GM21529 (cell line): ENCODE results near the gene C11orf68.
A peak's percentile ranks its signal among the peaks of the same experiment; 100 is the strongest.

Source experiments
- ATAC-seq: cut with Tn5 transposase; IDR thresholded peaks from one replicate; pipeline ENCODE4 v1.9.1; 2021; ENCODE audit not compliant: unreplicated experiment

Gene C11orf68

DNA sequence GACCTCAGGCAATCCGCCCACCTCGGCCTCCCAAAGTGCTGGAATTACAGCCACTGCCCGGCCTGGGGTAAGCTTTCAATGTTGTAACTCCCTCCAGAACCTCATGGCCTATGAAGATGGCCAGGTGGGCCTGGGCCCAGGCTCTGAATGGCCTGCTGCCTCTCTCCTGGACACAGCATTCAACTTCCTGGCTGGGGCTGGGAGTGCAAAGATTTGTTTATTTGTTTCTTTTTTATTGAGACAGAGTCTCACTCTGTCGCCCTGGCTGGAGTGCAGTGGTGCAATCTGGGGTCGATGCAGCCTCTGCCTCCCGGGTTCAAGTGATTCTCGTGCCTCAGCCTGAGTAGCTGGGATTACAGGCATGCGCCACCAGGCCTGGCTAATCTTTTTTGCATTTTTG is 25.9 kb upstream of the C11orf68 start:
- no peak for ATAC-seq

DNA sequence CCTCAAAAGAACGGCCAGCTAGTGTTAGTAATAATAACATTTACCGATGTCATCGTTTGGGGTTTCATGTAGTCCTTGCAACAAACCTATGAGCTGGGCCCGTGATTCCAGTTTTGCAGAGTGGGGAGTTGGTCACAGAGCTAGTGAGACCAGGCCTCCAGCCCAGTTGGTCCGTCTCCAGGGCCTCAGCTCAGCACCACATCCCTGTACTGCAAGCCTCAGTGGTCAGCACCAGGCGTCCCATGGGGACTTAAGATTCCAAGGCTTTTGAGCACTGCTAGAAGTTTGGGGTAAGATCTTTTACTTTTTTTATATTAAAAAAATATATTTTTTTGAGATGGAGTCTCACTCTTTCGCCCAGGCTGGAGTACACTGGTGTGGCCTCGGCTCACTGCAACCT is 25.3 kb upstream of the C11orf68 start:
- ATAC-seq: no peak

GRCh38 chr11:65942531-65942930 is 23.7 kb upstream of the C11orf68 start:
- no peak for ATAC-seq

DNA sequence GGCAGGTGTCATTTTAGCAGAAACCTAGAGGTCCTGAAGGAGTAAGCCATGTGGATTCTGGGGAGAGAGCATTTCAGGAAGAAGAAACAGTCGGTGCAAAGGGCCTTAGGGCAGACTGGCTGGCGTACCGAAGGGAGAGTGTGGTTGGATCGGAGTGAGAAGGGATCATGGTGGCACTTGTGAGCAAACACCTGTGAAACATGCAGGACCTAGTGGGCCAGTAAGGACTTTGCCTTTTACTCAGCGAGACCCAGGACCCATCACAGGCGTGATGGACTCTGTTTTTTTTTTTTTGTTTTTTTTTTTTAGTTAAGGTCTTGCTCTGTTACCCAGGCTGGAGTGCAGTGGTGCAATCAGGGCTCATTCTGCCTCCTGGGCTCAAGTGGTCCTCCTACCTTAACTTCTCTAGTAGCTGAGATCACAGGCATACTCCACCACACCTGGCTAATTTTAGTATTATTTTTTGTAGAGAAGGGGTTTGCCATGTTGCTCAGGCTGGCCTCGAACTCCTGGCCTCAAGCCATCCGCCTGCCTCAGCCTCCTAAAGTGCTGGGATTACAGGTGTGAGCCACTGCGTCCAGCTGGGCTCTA is 23.0 kb upstream of the C11orf68 start:
- ATAC-seq: no peak

DNA sequence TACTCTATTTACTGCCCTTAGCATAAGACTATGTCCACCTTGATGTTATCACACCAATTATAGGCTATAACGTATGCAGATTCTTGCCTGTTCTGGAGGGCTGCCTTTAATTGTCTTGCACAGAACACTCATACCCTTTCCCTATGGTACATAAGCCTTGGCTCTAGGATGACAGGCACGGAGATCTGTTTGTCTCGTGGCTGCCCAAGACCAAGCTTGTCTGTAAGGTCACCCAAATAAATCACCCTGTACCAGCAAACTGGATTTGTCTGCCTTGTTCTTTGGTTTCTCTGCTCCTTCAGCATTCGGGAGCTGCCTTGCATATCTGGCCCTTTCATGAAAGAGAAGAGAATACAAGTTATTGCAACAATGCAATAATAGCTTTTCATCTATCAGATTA is 18.9 kb upstream of the C11orf68 start:
- no peak for ATAC-seq

DNA sequence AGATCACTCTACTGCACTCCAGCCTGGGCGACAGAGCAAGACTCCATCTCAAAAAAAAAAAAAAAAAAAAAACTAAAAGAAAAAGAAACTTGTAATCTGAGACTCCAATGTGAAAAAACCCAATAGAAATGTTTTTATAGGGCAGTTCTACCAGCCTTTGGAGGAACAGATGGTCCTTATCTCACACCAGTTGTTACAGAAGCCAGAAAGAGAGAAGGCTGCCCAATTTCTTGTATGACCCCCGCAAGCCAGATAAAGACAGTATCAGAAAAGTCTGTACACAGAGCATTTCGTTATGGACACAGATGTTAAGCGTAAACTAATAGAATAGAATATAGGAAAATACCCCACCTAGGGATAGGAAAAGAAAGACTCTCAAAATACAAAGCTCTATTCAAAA is 15.2 kb upstream of the C11orf68 start:
- ATAC-seq: no peak

GRCh38 chr11:65932558-65932919 is 13.7 kb upstream of the C11orf68 start:
- ATAC-seq: no peak

GRCh38 chr11:65931773-65932557 is 13.1 kb upstream of the C11orf68 start:
- ATAC-seq: no peak

- ATAC-seq: no peak
Observed at GRCh38 chr11:65928667-65929066, 9.8 kb upstream of the C11orf68 start.

- peak; percentile 84 for ATAC-seq
Observed at GRCh38 chr11:65927904-65928397, 9.1 kb upstream of the C11orf68 start.

DNA sequence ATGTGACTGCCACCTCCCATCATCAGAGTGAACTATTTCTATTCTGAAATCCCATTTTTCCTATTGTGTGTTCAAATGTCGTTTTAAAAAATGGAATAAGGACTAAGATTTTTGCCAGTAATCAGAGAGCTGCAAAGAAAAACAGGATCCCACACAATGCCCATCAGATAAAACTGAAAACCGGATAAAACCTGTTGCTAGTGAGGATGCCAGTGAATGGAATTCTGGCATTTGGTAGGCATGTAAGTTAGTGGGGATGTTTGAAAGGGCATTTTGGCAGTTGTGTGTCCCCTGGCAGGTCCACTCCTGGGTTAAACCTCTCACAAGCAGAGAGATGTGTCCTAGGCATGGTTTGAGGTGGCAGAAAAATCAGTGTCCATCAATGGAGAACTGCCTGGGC is 6.5 kb upstream of the C11orf68 start:
- ATAC-seq: no peak

DNA sequence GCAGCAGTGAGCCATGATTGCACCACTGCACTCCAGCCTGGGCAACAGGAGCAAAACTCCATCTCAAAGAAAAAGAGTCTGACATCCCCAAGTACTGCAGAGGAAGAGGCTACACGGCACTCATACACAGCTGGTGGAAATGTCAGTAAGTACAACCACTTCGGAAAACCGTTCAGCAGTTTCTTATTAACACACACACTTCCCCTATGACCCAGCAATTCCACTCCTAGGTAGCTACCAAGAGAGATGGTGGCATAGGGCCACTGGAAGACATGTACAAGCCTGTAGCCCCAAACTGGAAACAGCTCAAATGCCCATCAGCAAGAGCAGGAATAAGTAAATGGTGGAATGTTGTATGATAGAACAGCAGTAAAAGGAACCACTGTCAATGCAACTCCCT is 3.7 kb upstream of the C11orf68 start:
- no peak for ATAC-seq

- ATAC-seq: no peak
Observed at GRCh38 chr11:65921876-65922275, 3.0 kb upstream of the C11orf68 start.

DNA sequence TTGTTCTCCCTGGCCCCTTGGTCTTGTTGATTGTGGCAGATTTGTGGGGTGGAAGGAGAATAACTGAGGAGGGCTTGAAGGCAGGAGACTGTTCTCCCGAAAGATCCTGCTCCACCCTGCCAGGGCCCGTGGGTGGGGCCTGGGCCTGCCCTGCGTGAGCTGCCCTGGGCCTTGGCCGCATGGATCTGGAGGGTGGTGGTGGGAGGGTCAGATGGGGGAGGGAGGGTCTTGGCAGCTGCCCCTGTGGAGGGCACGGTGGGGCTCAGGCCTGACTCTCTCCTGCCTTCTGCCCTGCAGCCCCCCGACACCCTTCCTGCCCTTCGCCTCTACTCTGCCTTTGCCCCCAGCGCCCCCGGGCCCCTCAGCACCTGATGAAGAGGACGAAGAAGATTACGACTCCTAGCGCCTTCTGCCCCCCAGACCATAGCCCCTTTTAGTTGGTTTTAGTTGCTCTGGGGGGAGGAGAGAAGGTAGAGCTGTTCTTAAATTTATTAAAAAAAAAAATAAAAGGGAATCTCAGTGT is 2.2 kb upstream of the C11orf68 start:
- no peak for ATAC-seq

GRCh38 chr11:65920372-65920802 is 1.5 kb upstream of the C11orf68 start:
- no peak for ATAC-seq

- ATAC-seq: peak; percentile 43
Observed at GRCh38 chr11:65919573-65920371, 910 bp upstream of the C11orf68 start.

GRCh38 chr11:65919141-65919572 is 295 bp upstream of the C11orf68 start, which contains the start of gene DRAP1:
DRAP1 (plus strand) TSS chr11:65919426; CDS start chr11:65919502, 76 bp downstream.
- peak; percentile 83 for ATAC-seq

- ATAC-seq: no peak
Observed at GRCh38 chr11:65917434-65918210, 1.2 kb downstream of the C11orf68 start.

GRCh38 chr11:65917077-65917433 is 1.8 kb downstream of the C11orf68 start:
- no peak for ATAC-seq

DNA sequence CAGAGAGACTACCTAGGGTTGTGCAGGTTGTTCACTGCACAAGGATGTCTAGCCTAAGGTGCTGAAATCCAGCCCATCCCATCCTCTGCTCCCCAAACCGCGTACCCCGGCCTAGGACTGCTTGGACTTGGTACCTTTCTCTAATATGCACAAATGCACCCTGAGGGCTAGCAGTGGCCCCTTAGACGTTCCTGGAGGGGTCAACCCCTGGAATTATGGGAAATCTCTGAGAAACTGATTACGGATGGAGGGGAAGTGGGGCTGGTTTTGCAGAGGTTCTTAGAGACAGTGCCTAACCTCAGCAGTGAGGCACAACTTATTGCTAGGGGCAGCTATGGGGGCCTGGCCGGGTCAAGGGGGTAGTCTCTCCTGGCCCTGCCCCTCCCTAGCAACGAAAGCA is 2.5 kb downstream of the C11orf68 start:
- no peak for ATAC-seq

DNA sequence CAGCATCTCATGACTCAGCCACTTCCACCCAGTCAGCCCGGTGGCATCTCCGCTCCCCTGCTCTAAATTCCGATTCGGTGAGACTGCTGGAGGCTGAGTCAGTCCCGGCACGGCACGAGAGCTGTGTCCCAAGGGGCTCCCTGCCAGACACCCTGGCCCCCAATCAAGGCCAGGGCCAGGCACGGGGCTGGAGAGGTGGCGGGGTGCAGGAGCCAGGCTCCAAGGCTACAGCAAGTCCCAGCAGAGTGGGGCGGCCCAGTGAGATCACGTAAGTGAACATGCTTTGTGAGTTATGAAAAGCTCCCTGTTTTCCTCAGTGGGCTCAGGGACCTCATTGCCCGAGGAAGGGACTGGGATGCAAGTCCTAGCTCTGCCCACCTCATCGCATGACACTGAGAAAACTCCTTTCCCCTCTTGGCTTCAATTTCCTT is 3.0 kb downstream of the C11orf68 start:
- no peak for ATAC-seq
